Activated CD8-positive, alpha-beta memory T cell treated with anti-CD3 and anti-CD28 coated beads, Interleukin-2, amount 50 U/mL, for 4 hours (primary cell): ENCODE measurements around the gene CCDC69.
"Not testable (repeated sequence)": the region's sequence is repeated elsewhere in the genome, so short reads cannot be mapped to it uniquely, and the experiment has no call there.

ENCODE experiments used
- DNase-seq: peaks from one replicate; pipeline ENCODE4 v3.0.0-alpha.2; 2020

CCDC69 gene

DNA sequence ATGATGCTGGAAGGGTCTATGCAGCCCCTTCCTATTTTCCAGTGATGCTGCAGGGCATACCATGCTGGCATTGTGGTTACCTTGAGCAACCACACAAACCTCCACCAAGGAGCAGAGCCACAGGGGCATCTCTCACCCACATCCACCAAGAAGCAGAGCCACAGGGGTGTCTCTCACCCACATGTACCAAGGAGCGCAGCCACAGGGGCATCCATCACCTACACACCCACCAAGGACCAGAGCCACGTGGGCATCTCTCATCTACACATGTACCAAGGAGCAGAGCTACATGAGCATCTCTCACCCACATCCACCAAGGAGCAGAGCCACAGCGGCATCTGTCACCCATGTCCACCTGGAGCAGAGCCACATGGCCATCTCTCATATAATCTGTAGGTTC lies 20.3 kb upstream of the CCDC69 start:
- DNase-seq, result no peak

- DNase-seq, result no peak
Observed at GRCh38 chr5:151243564-151243963, 19.7 kb upstream of the CCDC69 start.

DNA sequence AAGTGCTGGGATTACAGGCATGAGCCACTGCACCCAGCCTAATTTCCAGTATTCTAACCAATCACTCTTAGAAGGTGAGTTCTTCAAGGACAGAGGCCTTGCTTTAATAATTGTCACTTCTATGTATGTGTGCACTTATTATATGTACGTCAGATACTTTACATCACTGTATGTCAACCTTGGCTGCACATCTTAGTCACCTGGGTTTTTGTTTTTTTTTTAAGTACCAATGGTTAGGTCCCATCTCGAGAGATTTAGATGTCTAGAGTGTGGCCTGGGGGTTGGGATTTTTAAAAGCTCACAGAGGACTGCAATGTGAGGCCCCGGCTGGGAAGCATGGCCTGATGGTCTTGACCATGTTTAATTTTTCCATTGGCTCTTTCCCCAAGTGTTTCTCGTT lies 19.2 kb upstream of the CCDC69 start:
- DNase-seq, result no peak

DNA sequence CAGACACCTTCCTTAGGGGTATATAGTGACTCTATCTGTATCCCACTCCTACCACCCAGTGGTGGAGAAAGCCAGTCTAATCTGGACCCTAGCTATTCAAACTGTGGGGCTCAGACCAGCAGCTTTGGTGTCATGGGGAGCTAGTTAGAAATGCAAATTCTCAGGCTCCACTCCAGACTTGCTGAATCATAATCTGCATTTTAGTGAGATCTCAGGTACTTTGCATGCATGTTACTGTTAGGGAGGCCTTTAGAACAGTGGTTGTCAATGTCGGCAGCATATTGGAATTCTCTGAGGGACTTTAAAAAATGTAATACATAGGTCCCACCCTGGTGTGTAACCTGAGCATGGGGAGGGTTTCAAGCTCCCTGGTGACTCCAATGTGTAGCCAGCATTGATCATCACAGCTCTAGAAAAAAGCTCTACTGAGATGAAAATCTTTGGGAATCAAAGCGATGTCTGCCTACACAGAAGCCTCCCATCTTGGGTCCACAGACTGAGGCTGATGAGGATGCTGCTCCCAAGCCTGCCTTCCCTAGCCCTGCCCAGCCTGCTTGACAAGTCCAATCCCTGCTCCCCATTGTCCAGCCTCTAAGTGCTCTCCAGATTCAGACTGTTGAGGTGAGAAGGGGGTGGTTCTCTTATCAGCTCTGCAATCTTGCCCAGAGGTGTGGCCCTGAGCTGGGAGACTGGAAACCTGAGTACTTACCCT lies 17.2 kb upstream of the CCDC69 start:
- no peak for DNase-seq

- DNase-seq, result not testable (repeated sequence)
Observed at GRCh38 chr5:151240268-151240835, 16.5 kb upstream of the CCDC69 start.

DNA sequence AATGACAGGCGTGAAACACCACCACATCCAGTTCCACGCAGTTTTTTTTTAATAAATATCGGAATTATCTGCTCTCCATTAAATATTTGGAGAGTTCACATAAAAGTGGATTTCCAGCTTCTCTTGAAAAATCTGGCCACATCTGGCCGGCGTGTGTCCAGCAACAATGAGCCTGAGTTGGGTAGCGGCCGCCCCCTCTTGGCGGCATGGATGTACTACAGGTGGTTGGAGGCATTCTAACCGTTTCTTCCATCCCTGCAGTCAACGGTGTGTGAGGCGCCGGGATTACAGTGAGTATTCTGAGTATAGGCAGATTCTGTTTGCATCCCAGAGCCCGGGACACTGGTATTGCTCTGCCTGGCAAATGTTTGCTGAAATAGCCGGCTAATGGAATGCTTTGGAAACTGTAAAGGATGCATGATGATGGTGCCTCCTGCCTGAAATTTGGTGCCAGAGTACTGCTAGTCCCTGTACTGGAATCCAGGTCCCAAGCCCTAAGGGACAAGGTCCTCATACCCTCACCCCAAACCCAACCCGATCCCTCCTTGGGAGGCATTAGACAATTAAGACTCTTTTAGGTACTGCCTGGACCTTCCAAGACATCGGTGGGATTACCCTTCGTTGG lies 15.5 kb upstream of the CCDC69 start:
- peak; percentile 68 for DNase-seq

GRCh38 chr5:151238303-151238741 lies 14.4 kb upstream of the CCDC69 start:
- no peak for DNase-seq

GRCh38 chr5:151237685-151238084 lies 13.8 kb upstream of the CCDC69 start:
- no peak for DNase-seq

DNA sequence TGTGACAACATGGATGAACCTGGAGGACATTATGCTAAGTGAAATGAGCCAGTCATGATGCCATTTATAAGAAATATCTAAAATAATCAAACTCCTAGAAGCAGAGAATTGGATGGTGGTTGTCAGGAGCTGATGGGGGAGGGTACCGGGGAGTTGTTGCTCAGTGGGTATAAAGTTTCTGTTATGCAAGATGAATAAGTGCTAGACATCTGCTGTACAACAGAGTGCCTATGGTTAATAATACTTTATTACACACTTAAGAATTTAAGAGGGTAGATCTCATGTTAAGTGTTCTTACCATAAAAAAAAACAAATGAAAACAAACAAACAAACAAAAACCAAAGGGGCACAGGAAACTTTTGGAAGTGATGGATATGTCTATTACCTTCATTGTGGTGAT lies 13.0 kb upstream of the CCDC69 start:
- no peak for DNase-seq

DNA sequence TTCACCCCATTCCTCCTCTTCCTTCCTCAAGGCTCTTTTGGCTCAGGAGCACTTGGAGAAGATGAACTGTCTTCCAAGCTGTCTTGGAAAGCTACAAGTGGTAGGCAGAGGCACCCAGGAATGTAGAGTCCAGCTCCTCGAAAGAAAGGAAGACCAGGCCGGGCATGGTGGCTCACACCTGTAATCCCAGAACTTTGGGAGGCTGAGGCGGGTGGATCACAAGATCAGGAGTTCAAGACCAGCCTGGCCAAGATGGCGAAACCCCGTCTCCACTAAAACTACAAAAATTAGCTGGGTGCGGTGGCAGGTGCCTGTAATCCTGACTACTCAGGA lies 11.3 kb upstream of the CCDC69 start:
- not testable (repeated sequence) for DNase-seq

DNA sequence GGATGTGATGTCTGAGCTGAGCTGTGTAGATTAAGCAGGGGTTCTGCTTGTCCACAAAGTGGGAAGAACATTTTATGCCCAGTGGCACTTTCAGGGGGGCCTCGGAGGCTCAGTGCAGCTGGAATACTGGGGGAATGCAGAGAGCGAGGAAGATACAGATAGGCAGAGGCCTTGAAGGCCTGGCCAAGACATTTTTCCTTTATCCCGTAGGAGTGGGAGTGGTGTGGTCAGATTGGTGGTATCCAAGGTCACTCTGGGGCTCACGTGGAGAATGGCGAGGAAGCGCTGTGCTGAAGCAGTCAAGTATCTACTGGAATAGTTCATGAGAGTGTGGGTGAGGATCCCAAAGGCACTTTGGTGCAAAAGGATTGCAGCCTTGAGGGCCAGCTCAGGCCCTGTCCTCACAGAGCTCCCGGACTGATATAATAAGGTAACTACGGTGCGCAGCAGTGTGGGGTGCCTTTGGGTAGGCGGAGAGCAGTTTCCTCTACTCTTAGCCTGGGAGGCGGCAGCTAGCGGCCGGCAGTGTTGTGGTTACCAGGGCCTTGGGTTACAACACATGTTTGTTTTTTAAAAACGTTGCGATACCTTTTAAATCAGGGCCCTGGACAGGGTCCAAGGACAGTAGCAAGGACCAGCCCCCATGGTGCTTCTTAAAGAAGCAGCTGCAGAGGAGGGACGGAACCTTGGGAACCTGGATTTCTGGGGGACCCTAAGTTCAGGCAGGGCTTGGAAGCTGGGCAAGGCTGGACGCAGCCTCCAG lies 10.8 kb upstream of the CCDC69 start:
- peak; percentile 44 for DNase-seq

DNA sequence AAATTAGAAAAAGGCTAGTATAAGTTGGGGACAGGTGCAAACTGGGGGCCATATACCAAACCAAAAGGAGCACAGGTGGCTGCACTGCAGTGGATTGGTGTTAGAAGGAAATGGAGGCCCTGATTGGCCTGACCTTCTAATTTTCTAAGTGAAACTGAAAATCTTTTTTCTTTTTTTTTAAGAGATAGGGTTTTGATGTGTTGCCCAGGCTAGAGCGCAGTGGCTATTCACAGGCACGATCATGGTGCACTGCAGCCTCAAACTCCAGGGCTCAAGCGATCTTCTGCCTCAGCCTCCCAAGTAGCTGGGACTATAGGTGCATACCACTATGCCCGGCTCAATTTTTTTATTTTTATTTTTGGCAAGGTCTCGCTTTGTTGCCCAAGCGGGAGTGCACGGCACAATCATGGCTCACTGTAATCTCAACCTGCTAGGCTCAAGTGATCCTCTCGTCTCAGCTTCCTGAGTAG lies 9.8 kb upstream of the CCDC69 start:
- DNase-seq, result no peak

DNA sequence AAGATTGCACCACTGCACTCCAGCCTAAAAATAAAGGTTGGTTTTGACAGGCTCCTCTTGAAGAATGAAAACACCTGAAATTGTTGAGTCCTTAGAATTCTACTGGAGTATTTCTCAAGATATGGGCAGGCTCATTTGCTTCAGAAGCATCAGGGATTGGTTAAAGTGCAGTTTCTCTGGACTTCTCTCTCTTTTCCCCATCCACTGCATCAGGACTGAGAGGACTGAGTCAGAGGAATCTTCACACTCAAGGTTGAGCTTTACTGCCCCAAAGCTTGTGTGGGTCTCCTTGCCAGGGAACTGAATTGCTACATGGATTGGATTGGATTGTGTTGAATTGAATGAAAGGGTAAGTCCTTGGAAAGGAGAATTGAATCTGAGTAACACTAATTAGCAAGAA lies 7.5 kb upstream of the CCDC69 start:
- DNase-seq, result no peak

DNA sequence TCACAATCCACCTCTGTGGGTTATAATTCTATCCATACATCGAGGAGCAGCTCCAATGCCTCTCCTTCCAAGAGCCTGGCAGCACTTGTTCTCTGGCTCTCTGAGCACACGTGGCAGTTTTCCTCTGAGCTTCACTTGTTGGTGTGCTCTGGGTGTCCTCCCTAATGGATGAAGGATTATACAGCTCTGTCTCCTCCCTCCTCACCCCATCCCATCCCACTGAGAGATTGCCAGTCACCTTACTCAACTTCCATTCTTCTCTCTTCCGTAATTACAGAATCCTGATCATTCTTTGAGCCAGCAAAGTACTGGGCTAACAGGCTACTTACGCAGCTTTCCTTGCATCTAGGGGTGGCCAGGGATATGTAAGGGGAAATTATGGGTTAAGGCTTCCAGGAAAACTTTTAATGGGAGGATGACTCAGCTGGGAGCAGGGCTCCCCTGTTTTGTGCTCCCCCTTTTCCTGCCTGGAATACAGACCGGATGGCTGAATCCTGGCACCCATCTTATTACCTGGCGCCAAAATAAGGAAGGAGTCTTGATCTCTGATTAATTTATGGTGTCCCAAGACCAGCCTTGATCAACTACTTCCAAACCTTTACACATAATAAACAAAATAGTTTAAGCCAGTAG lies 6.3 kb upstream of the CCDC69 start:
- no peak for DNase-seq

- no peak for DNase-seq
Observed at GRCh38 chr5:151228986-151229385, 5.1 kb upstream of the CCDC69 start.

DNA sequence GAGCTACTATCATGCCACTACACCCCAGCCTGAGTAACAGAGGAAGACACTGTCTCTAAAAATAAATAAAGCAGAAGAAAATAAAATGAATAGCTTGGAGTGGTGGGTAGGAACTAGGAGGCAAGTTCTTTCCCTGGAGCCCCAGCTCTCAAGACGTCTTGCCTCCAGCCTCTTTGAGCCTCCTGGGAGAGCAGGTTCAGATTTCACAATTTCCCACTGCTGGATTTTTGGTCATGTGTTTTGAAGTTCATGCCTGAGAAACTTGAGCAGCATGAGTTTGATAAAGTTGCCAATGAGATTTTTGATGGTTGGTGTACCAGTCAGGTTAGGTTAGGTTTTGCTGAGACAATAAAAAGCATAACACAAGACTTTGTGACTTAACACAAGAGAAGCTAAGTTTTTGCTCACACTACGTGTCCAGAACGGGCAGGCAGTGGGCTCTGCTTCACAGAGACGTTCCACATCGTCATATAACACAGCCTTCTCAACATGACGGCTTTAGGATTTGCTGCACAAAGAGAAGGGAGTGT lies 4.1 kb upstream of the CCDC69 start:
- DNase-seq, result no peak

- no peak for DNase-seq
Observed at GRCh38 chr5:151225475-151225874, 1.6 kb upstream of the CCDC69 start.

DNA sequence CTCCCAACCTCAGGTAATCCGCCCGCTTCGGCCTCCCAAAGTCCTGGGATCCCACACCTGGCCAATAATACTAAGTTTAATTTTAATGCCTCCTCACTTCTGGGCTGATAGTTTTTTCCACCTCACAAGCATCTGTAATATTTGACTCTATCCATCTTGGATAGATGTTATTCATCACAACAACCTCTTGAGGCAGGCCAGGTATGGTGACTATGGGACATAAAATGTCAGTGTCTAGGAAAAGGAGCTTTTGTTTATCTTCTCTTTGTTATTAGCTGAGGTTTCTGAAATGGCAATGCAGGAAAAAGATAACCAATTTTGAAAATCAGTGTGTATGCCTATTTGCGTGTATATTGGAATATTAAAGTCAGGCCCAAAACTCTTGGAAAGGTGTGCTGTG lies 1.2 kb upstream of the CCDC69 start:
- DNase-seq, result no peak

DNA sequence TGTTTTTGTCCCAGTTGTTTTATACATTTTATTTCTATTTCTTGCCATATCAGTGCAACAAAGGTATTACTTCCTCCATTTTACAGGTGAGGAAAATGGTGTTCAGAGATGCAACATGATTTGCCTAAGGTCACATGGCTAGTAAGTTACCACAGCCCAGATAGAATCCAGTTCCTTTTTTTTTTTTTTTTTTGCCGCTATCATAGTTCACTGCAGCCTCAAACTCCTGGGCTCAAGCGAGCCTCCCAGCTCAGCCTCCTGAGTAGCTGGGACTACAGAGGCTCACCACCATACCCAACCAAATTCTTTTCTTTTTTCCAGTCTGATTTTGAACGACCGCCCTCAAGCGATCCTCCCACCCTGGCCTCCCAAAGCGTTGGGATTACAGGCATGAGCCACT lies 480 bp upstream of the CCDC69 start:
- DNase-seq, result no peak

GRCh38 chr5:151222790-151223446 lies 974 bp downstream of the CCDC69 start:
- peak; percentile 40 for DNase-seq

GRCh38 chr5:151222054-151222789 lies 1.7 kb downstream of the CCDC69 start:
- no peak for DNase-seq

- DNase-seq, result no peak
Observed at GRCh38 chr5:151221574-151221973, 2.3 kb downstream of the CCDC69 start.
